Activated T-cell treated with anti-CD3 and anti-CD28 coated beads, Interleukin-2, amount 50 U/mL, for 1 hour (primary cell): ENCODE measurements around the gene NACA.
"Not testable (repeated sequence)": the region's sequence is repeated elsewhere in the genome, so short reads cannot be mapped to it uniquely, and the experiment has no call there.

ENCODE experiments used
- DNase-seq: peaks from one replicate; pipeline ENCODE4 v3.0.0-alpha.2; 2020

The NACA gene

DNA sequence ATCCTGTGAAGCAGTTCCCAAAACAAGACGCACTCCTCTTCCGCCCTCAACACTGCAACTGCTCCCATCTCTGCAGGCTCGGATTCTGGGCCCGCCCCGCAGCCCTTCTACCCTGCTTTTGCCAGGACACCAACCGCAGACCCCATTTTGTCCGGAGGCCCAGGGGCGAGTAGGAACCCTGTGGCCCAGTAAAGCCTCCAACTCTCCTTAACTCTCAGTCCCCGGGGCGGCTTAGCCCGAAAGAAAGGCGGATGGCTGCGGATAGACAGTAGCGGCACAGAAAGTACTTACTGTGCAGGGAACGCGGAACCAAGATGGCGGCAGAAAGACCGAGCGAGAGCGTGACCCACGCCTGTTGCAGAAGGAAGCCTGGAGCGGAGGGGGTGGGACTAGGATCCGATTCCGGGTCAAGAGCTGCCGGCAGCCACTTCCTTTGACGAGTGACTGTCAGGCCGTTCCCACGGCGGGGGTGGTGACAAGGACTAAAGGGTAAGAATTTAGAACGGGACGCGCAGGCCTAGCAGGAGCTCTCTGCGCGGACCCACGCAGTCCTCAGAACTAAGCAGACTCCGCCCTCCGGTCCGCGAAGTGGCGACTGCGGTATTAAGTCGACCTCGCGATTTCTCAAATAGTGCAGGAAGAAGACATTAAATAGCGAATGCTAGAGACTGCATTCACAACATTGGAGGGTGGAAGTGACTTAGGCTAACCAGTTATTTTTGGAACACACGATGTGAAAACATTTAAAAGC lies at the start of gene NACA:
TSS of gene NACA (minus strand) at position 328 of the 751 bp plus-strand sequence. CDS start 778 bp downstream, outside the sequence.
- peak; percentile 93 for DNase-seq

- no peak for DNase-seq
Measured at GRCh38 chr12:56773113-56773512, 48.0 kb upstream of the NACA start.

DNA sequence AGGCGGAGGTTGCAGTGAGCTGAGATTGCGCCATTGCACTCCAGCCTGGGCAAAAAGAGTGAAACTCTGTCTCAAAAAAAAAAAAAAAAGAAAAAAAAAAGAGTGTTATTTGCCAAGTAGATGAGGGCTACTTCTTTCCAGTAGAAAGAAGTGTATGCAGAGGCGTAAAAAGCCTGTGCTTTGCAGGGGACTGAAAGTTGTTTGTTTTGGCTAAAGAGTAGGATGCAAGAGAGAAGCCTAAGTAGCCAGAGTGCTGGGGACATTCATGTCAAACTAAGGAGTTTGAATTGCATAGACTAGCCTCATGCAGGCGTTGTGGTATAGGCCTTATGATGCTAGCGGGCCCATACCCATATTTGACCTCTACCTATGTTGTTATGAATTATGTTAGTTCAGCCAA lies 47.5 kb upstream of the NACA start:
- DNase-seq: no peak

DNA sequence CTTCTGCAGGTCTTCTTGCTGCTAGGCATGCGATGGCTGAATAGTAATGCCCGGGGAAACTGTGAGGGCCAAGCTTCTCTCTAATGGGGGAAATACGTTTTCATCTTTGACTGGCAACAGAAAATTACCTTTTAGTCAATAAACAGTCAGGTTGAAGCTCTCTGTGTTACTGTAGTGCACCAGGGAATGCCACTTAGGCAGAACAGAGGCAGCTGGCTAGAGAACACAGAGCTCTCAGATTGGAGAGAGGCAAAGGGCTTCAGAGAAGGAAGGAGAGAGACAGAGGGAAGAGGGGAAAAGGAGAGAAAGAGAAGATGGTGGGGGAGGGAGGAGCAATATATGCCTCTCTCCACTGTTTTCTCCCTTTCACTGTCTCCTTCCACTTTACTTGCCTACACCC lies 44.8 kb upstream of the NACA start:
- no peak for DNase-seq

DNA sequence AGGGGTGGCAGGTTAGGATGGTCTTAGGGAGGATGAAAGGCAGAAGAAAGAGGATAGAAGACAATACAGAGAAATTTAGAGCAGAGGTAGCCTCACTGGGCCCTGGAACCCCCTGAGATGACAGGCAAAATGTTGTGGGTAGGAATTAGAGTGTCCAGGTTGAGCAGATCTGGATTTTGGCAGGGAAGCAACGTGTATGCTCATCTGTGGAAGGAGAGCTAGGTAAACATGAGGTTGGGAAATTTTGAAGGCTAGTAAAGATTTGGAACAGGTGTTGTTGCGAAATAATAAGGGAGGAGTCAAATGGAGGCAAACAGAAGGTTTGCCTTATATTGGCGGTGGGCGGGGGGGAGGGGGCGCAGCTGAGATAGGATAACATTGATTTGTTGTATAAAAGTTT lies 43.3 kb upstream of the NACA start:
- DNase-seq: no peak

DNA sequence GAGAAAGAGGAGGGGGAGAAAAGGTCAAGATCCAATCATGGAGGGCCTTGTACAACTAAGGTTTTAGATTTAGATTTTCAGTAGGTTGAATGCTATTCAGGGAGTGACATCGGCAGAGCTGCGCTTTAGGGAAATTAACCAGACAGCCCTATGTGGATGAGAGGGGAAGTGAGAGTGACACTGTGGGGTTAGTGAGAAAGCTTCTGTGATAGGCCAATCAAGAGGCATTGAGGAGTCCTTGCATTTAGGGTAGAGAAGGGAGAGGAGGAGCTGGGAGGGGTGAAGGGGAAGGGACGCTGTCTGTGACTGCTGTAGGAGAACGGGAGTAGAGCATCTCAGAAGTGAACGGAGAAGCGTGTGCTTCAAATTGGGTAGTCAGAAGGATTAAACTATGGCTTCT lies 41.4 kb upstream of the NACA start:
- no peak for DNase-seq

- no peak for DNase-seq
Measured at GRCh38 chr12:56763753-56764657, 38.9 kb upstream of the NACA start.

GRCh38 chr12:56761812-56762211 lies 36.7 kb upstream of the NACA start:
- no peak for DNase-seq

DNA sequence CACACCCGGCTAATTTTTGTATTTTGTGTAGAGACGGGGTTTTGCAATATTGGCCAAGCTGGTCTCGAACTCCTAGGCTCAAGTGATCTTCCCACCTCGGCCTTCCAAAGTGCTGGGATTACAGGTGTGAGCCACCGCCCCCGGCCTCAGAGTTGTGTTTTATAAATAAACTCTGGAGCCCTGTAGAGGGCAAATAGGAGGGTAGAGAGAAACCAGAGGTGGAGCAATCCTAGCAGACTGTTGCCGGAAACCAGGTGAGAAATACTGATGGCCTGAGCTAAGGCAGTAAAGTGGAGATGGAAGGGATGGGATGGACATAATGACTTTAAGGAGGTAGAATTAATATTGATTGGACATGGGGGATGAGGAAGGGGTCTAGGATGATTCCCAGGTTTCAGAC lies 35.4 kb upstream of the NACA start:
- no peak for DNase-seq

GRCh38 chr12:56759263-56759908 lies 34.3 kb upstream of the NACA start:
- DNase-seq: no peak

- DNase-seq: no peak
Measured at GRCh38 chr12:56758728-56759262, 33.7 kb upstream of the NACA start.

- DNase-seq: not testable (repeated sequence)
Measured at GRCh38 chr12:56757971-56758370, 32.9 kb upstream of the NACA start.

GRCh38 chr12:56753566-56753965 lies 28.5 kb upstream of the NACA start:
- no peak for DNase-seq

GRCh38 chr12:56751712-56752598 lies 26.9 kb upstream of the NACA start, which contains the start of gene PRIM1:
PRIM1 (minus strand) TSS chr12:56752323; CDS start chr12:56752298, 25 bp downstream.
- DNase-seq: peak; percentile 85

DNA sequence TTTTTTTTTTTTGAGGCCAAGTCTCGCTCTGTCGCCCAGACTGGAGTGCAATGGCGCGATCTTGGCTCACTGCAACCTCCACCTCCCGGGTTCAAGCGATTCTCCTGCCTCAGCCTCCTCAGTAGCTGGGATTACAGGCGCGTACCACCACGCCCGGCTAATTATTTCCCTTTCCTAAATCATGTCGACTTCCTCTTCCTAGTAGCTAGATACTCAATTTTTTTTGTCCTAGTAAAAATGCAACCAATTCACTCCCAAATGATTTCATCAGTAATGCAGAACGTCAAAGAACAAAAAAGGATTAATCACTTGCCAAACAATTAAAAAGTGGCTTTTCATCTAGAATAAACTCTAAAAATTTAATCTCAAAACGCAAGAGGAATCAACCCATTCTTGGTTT lies 25.5 kb upstream of the NACA start:
- DNase-seq: not testable (repeated sequence)

DNA sequence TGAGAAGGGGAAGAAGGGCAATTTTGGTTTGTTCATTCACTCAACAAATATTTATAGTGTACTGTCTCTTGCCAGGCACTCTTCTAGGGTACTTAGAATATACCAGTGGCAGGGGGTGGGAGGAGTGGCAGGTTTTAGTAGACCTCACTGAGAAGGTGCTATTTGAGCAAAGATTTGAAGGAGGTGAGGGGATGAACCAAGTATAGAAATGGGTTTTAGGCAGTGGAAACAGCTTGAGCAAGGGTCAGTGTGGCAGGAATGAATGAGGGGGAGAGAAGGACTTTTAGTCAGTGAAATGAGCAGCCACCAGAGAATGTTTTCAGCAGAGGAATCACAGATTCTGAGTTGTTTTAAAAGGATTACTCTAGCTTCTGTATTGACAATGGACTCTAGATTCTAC lies 24.8 kb upstream of the NACA start:
- no peak for DNase-seq

DNA sequence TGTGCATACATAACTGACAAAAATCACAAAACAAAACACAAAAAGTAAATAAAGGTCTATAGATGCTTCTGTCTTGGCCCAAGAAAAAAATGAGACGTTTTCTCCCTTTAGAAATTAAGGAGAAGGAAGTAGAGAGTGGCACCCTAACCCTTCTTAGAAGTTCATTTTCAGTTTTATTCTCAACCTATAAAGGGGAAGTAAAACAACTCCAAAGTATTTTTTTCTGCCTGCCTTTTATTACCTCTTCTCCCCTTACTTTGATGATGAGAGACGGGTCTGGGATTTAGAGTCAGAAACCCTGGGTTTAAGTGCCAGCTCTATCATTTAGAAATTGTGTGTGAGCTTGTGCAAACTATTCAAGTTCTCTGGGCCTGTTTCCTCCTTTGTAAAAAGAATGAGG lies 24.3 kb upstream of the NACA start:
- no peak for DNase-seq

DNA sequence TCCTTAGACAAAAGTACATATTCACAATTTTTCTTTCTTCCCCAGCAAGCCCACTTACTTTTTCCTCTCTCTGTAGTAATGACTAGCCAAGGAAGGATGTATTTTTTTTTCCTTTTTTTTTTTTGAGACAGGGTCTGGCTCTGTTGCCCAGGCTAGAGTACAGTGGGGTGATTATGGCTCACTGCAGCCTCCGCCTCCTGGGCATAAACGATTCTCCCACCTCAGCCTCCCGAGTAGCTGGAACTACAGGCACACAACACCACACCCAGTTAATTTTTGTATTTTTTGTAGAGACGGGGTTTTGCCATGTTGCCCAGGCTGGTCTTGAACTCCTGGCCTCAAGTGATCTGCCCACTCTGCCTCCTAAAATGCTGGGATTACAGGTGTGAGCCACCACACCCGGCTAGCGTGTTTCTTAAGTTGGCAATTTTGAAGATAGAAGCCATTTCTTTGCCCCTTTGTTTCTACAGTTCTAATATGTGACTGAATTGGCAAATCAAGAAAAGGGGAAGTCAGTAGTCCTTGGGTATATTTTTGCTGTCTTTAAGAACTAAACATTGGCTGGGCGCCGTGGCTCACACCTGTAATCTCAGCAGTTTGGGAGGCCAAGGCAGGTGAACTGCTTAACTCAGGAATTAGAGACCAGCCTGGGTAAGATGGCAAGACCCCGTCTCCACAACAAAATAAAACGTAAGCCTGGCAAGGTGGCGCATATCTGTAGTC lies 3.2 kb upstream of the NACA start:
- no peak for DNase-seq

DNA sequence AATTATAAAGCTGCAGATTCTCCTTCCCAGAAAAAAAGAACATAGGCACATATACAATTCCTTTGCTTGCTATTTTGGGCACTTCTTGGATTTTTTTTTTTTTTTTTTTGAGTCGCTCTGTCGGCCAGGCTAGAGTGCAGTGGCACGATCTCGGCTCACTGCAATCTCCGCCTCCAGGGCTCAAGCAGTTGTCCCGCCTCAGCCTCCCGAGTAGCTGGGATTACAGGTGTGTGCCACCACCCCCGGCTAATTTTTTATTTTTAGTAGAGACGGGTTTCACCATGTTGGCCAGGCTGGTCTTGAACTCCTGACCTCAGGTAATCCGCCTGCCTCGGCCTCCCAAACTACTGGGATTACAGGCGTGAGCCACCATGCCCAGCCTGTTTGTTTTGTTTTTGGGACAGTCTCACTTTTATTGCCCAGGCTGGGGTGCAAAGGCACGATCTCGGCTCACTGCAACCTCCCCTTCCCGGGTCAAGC lies 1.1 kb upstream of the NACA start:
- not testable (repeated sequence) for DNase-seq

GRCh38 chr12:56725723-56726102 lies 614 bp upstream of the NACA start:
- no peak for DNase-seq

DNA sequence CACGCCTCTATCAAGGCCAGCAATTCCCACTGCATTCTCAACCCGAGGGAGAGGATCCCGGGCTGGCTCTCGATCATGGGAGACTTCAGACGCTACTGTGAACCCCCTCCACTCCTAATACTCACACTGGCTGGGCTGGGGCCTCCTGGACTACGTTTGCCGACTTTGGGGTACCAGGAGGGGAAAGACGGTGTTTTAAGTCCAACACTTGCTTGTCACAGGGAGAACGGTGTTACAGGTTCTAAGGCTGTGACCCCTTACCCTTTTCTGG lies 463 bp downstream of the NACA start:
- no peak for DNase-seq
